ENCODE results near the gene KCNH6.

DNA sequence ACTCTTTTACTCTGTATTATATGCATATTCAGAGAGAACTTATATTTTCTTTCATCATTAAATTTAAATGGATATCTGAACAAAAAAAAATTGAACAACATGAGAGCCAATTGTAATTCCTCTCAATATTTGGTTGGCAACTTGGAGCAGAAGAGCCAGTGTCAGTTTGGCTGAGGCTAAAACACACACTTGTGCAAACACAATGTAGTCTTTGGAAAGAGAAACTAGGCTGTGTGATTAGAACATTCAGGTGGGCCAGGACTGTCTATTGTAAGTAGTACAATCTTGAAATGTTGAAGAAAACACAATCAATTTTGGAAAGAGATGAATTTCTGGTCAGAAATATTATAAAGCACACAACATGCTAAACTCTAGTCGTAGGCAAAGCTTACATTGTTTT lies 44.1 kb downstream of the KCNH6 start:
- TF ChIP-seq POLR2A (IDR thresholded peaks at IDR 0.05): no peak
- TF ChIP-seq, protein P1, sequence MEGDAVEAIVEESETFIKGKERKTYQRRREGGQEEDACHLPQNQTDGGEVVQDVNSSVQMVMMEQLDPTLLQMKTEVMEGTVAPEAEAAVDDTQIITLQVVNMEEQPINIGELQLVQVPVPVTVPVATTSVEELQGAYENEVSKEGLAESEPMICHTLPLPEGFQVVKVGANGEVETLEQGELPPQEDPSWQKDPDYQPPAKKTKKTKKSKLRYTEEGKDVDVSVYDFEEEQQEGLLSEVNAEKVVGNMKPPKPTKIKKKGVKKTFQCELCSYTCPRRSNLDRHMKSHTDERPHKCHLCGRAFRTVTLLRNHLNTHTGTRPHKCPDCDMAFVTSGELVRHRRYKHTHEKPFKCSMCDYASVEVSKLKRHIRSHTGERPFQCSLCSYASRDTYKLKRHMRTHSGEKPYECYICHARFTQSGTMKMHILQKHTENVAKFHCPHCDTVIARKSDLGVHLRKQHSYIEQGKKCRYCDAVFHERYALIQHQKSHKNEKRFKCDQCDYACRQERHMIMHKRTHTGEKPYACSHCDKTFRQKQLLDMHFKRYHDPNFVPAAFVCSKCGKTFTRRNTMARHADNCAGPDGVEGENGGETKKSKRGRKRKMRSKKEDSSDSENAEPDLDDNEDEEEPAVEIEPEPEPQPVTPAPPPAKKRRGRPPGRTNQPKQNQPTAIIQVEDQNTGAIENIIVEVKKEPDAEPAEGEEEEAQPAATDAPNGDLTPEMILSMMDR (IDR thresholded peaks at IDR 0.05): no peak
